WTC11 (cell line): ENCODE measurements around the gene WBP4. TPM values are rescaled to one million over a fixed set of nuclear protein-coding genes. Genes with fewer than 3 reads are reported as not detected.

ENCODE experiments used
- ATAC-seq: fragments of 200-7000 bp; cut with Tn5 transposase; 2 replicates; pipeline ENCODE4 v1.10.0; 2021; ENCODE audit warnings: mild to moderate bottlenecking, moderate library complexity
- CTCF ChIA-PET: fragments of 300-600 bp; sonication (Branson Sonifier 250); formaldehyde crosslinking; loops from one replicate; lab custom pipeline; 2021; ENCODE audit warnings: antibody characterized with exemption; lab: Charles Lee
- POLR2A ChIA-PET: fragments of 350-600 bp; sonication (Branson Sonifier 250); formaldehyde crosslinking; loops from one replicate; lab custom pipeline; 2021; ENCODE audit warnings: antibody characterized with exemption; lab: Charles Lee
- DNase-seq: peaks from one replicate; pipeline ENCODE4 v3.0.0; 2021; ENCODE audit warnings: low spot score
- H3K27ac Mint-ChIP-seq: 2 replicates; pipeline ENCODE4 v1.8.0; 2021; ENCODE audit warnings: mixed read lengths
- H3K27me3 Mint-ChIP-seq: 2 replicates; pipeline ENCODE4 v1.8.0; 2021; ENCODE audit warnings: low read depth, mild to moderate bottlenecking, moderate library complexity, mixed read lengths
- H3K36me3 Mint-ChIP-seq: 2 replicates; pipeline ENCODE4 v1.8.0; 2021; ENCODE audit warnings: mixed read lengths
- H3K4me1 Mint-ChIP-seq: 2 replicates; pipeline ENCODE4 v1.8.0; 2022; ENCODE audit warnings: mixed read lengths
- H3K4me3 Mint-ChIP-seq: 2 replicates; pipeline ENCODE4 v1.8.0; 2021; ENCODE audit warnings: mild to moderate bottlenecking, moderate library complexity, mixed read lengths
- H3K9me3 Mint-ChIP-seq: 2 replicates; pipeline ENCODE4 v1.8.0; 2021; ENCODE audit warnings: mixed read lengths
- FOXK1 ChIP-seq: sonication (generic); formaldehyde crosslinking; IDR thresholded peaks from 2 replicates; pipeline ENCODE4 v1.8.0; 2022; ENCODE audit warnings: mild to moderate bottlenecking, moderate library complexity, missing genetic modification reagents
- GABPB1 ChIP-seq: sonication (generic); formaldehyde crosslinking; IDR thresholded peaks from 2 replicates; pipeline ENCODE4 v1.8.1; 2023; ENCODE audit warnings: mild to moderate bottlenecking, missing genetic modification reagents
- JAZF1 ChIP-seq: fragments of 250-450 bp; sonication (Bioruptor Pico); IDR thresholded peaks from 2 replicates; pipeline ENCODE4 v1.9.0; 2021; ENCODE audit warnings: moderate library complexity, mild to moderate bottlenecking, inconsistent platforms
- NFATC4 ChIP-seq: fragments of 250-450 bp; sonication (Bioruptor Pico); IDR thresholded peaks from 2 replicates; pipeline ENCODE4 v1.9.0; 2021; ENCODE audit warnings: mild to moderate bottlenecking
- NR2C2 ChIP-seq: sonication (generic); formaldehyde crosslinking; IDR thresholded peaks from 2 replicates; pipeline ENCODE4 v1.8.0; 2022; ENCODE audit warnings: mild to moderate bottlenecking, missing genetic modification reagents
- RELA ChIP-seq: sonication (generic); formaldehyde crosslinking; IDR thresholded peaks from 2 replicates; pipeline ENCODE4 v1.8.1; 2022; ENCODE audit warnings: missing genetic modification reagents, mild to moderate bottlenecking, borderline replicate concordance
- RORB ChIP-seq: fragments of 250-450 bp; sonication (Bioruptor Pico); IDR thresholded peaks from 2 replicates; pipeline ENCODE4 v1.9.0; 2021; ENCODE audit warnings: mild to moderate bottlenecking
- ZBTB21 ChIP-seq: sonication (generic); formaldehyde crosslinking; IDR thresholded peaks from 2 replicates; pipeline ENCODE4 v1.8.1; 2023; ENCODE audit warnings: mild to moderate bottlenecking, missing genetic modification reagents, borderline replicate concordance
- ZNF219 ChIP-seq: sonication (generic); formaldehyde crosslinking; IDR thresholded peaks from 2 replicates; pipeline ENCODE4 v1.8.0; 2023; ENCODE audit warnings: missing genetic modification reagents, mild to moderate bottlenecking, borderline replicate concordance
- ZNF263 ChIP-seq: sonication (generic); formaldehyde crosslinking; IDR thresholded peaks from 2 replicates; pipeline ENCODE4 v1.8.1; 2022; ENCODE audit warnings: low read depth, mild to moderate bottlenecking, moderate library complexity, missing genetic modification reagents
- ZNF416 ChIP-seq: fragments of 250-450 bp; sonication (Bioruptor Pico); IDR thresholded peaks from 2 replicates; pipeline ENCODE4 v1.9.0; 2021; ENCODE audit warnings: mild to moderate bottlenecking, inconsistent platforms
- ZNF423 ChIP-seq: fragments of 250-450 bp; sonication (Bioruptor Pico); IDR thresholded peaks from 2 replicates; pipeline ENCODE4 v2.1.2; 2022; ENCODE audit warnings: mild to moderate bottlenecking, moderate library complexity
- ZNF671 ChIP-seq: fragments of 250-450 bp; sonication (Bioruptor Pico); IDR thresholded peaks from 2 replicates; pipeline ENCODE4 v1.8.0; 2021; ENCODE audit warnings: mild to moderate bottlenecking
- total RNA-seq: library from RNA; stranded (reverse); gene quantifications from 3 replicates; pipeline ENCODE4 v1.2.3, GENCODE V29; 2021
- TF ChIP-seq, protein P1 (sequence below): sonication (generic); formaldehyde crosslinking; IDR thresholded peaks from 2 replicates; pipeline ENCODE4 v1.8.1; 2023; ENCODE audit warnings: mild to moderate bottlenecking, missing genetic modification reagents, moderate library complexity
- TF ChIP-seq, protein P2 (sequence below): sonication (generic); formaldehyde crosslinking; IDR thresholded peaks from 2 replicates; pipeline ENCODE4 v1.8.1; 2023; ENCODE audit warnings: mild to moderate bottlenecking, moderate library complexity, missing genetic modification reagents
- TF ChIP-seq, protein P3 (sequence below): fragments of 250-450 bp; sonication (Bioruptor Pico); conservative IDR thresholded peaks from 2 replicates; pipeline ENCODE4 v1.9.0; 2021; ENCODE audit warnings: mild to moderate bottlenecking
- TF ChIP-seq, protein P4 (sequence below): sonication (generic); formaldehyde crosslinking; IDR thresholded peaks from 2 replicates; pipeline ENCODE4 v1.8.1; 2022; ENCODE audit warnings: low read depth, mild to moderate bottlenecking, moderate library complexity, missing genetic modification reagents, borderline replicate concordance
- TF ChIP-seq, protein P5 (sequence below): sonication (generic); formaldehyde crosslinking; IDR thresholded peaks from 2 replicates; pipeline ENCODE4 v1.8.1; 2022; ENCODE audit warnings: low read depth, missing genetic modification reagents, borderline replicate concordance
- TF ChIP-seq, protein P6 (sequence below): fragments of 250-450 bp; sonication (Bioruptor Pico); IDR thresholded peaks from 2 replicates; pipeline ENCODE4 v2.1.2; 2022; ENCODE audit warnings: mild to moderate bottlenecking, moderate library complexity
- TF ChIP-seq, protein P7 (sequence below): fragments of 200-600 bp; IDR thresholded peaks from 2 replicates; pipeline ENCODE4 v1.8.0; 2022; ENCODE audit warnings: antibody characterized with exemption
- TF ChIP-seq, protein P8 (sequence below): sonication (generic); formaldehyde crosslinking; IDR thresholded peaks from 2 replicates; pipeline ENCODE4 v1.8.1; 2022; ENCODE audit warnings: mild to moderate bottlenecking, missing genetic modification reagents, moderate library complexity, borderline replicate concordance

Gene WBP4
- total RNA-seq, 1 experiment from 2014 or later = 9.6 TPM

DNA sequence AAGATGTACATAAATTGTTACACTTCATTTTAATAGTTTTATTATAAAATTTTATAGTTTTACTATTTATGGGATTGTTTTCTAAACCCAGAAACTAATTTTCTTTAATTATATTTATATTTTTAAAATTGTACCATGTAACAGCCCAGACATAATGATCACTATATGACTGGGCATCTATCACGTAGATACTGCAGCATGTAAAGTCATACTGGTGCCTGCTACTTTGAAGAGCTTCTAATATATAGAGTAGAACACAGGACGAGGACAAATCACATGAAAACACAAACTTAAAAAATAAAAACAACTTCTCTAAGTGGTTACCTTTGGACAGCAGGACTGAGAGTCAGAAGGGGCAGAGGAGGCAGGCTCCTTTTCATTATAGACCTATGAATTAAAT lies 47.5 kb upstream of the WBP4 start:
- ATAC-seq = no peak
- DNase-seq = no peak
- ChIA-PET POLR2A (no interaction called here), CTCF (interaction anchor here (1.1 to 1.2 kb wide), 2 partner anchors 16 to 41 kb away, joined by 4 to 5 read pairs; no protein-coding TSS in a partner anchor)
- no peaks in the 10 kb centered on the region for H3K36me3 Mint-ChIP-seq
- H3K27ac Mint-ChIP-seq = no peak overlapping the region
- no peaks in the 10 kb centered on the region for H3K27me3 Mint-ChIP-seq
- no peak overlapping the region for H3K4me3 Mint-ChIP-seq
- TF ChIP-seq, protein P1, sequence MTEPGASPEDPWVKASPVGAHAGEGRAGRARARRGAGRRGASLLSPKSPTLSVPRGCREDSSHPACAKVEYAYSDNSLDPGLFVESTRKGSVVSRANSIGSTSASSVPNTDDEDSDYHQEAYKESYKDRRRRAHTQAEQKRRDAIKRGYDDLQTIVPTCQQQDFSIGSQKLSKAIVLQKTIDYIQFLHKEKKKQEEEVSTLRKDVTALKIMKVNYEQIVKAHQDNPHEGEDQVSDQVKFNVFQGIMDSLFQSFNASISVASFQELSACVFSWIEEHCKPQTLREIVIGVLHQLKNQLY (CRISPR knock-in tag) = no peak
- TF ChIP-seq, protein P2, sequence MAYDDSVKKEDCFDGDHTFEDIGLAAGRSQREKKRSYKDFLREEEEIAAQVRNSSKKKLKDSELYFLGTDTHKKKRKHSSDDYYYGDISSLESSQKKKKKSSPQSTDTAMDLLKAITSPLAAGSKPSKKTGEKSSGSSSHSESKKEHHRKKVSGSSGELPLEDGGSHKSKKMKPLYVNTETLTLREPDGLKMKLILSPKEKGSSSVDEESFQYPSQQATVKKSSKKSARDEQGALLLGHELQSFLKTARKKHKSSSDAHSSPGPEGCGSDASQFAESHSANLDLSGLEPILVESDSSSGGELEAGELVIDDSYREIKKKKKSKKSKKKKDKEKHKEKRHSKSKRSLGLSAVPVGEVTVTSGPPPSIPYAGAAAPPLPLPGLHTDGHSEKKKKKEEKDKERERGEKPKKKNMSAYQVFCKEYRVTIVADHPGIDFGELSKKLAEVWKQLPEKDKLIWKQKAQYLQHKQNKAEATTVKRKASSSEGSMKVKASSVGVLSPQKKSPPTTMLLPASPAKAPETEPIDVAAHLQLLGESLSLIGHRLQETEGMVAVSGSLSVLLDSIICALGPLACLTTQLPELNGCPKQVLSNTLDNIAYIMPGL = no peak
- TF ChIP-seq GABPB1 (CRISPR knock-in tag) (no peak), RELA (no peak), ZNF416 (no peak), RORB (CRISPR knock-in tag) (no peak), NFATC4 (CRISPR knock-in tag) (no peak), JAZF1 (CRISPR knock-in tag) (no peak)
- TF ChIP-seq, protein P3, sequence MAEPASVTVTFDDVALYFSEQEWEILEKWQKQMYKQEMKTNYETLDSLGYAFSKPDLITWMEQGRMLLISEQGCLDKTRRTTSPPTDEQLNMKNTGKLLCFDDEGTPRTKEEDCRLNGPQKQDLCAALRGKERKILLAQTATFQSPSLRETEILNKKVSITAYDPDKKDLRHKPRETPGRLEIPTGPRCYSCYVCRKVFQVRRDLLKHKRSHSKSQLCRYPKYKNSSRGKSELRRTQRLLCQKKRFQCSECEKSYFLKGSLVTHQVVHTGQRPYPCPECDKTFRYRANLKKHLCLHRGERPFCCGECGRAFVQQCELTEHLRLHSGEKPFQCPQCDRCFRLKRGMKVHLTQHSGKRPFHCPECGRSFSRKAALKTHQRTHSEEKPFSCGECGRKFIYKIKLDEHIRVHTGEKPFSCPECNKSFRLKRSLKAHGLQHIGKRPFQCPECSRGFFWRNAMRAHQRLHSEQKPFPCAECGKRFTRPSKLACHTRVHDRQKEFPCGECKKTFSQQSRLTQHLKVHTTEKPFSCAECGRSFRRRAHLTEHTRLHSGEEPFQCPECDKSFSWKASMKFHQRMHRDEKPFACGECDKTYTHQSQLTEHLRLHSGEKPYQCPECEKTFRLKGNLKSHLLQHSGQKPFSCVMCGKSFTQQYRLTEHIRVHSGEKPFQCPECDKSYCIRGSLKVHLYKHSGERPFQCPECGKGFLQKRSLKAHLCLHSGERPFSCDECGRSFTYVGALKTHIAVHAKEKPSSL (CRISPR knock-in tag) = no peak
- no peaks in the 10 kb centered on the region for H3K9me3 Mint-ChIP-seq
- peaks cover 41% of the 10 kb centered on the region for H3K4me1 Mint-ChIP-seq

DNA sequence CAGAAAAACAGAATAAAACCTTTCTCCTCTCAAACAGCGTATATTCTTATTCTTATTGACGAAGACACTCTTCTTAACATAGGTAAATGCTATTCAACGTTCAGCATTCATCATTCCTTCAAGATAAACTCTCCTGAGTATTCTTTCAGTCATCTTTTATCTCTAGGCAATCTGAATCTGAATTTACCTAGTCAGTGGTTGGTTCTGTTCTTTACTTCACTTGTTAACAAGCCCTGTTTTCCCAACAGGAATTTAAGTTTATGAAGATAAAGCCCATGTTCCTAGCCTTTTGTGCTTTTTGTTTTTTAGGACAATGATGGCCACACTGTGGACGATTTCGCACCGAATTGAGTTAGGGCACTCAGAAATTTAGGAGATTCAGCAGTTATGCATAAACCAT lies 45.4 kb upstream of the WBP4 start:
- DNase-seq = no peak
- H3K4me1 Mint-ChIP-seq = peaks cover 50% of the 10 kb centered on the region
- no peaks in the 10 kb centered on the region for H3K27me3 Mint-ChIP-seq
- ATAC-seq = no peak
- ChIA-PET CTCF (no interaction called here), POLR2A (no interaction called here)
- H3K27ac Mint-ChIP-seq = peak overlapping the region; percentile 75
- no peak overlapping the region for H3K4me3 Mint-ChIP-seq
- H3K9me3 Mint-ChIP-seq = no peaks in the 10 kb centered on the region
- no peaks in the 10 kb centered on the region for H3K36me3 Mint-ChIP-seq
- TF ChIP-seq NR2C2 (CRISPR knock-in tag) (no peak), ZNF423 (CRISPR knock-in tag) (no peak), FOXK1 (CRISPR knock-in tag) (no peak), ZNF671 (CRISPR knock-in tag) (no peak), RORB (CRISPR knock-in tag) (no peak), ZNF219 (CRISPR knock-in tag) (no peak), ZNF263 (CRISPR knock-in tag) (no peak), ZBTB21 (CRISPR knock-in tag) (no peak)
- TF ChIP-seq, protein P4, sequence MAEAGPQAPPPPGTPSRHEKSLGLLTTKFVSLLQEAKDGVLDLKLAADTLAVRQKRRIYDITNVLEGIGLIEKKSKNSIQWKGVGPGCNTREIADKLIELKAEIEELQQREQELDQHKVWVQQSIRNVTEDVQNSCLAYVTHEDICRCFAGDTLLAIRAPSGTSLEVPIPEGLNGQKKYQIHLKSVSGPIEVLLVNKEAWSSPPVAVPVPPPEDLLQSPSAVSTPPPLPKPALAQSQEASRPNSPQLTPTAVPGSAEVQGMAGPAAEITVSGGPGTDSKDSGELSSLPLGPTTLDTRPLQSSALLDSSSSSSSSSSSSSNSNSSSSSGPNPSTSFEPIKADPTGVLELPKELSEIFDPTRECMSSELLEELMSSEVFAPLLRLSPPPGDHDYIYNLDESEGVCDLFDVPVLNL (CRISPR knock-in tag) = no peak
- TF ChIP-seq, protein P1 (CRISPR knock-in tag) = no peak
- TF ChIP-seq, protein P5, sequence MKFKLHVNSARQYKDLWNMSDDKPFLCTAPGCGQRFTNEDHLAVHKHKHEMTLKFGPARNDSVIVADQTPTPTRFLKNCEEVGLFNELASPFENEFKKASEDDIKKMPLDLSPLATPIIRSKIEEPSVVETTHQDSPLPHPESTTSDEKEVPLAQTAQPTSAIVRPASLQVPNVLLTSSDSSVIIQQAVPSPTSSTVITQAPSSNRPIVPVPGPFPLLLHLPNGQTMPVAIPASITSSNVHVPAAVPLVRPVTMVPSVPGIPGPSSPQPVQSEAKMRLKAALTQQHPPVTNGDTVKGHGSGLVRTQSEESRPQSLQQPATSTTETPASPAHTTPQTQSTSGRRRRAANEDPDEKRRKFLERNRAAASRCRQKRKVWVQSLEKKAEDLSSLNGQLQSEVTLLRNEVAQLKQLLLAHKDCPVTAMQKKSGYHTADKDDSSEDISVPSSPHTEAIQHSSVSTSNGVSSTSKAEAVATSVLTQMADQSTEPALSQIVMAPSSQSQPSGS = no peak
- TF ChIP-seq, protein P6, sequence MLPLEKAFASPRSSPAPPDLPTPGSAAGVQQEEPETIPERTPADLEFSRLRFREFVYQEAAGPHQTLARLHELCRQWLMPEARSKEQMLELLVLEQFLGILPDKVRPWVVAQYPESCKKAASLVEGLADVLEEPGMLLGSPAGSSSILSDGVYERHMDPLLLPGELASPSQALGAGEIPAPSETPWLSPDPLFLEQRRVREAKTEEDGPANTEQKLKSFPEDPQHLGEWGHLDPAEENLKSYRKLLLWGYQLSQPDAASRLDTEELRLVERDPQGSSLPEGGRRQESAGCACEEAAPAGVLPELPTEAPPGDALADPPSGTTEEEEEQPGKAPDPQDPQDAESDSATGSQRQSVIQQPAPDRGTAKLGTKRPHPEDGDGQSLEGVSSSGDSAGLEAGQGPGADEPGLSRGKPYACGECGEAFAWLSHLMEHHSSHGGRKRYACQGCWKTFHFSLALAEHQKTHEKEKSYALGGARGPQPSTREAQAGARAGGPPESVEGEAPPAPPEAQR (CRISPR knock-in tag) = no peak
- TF ChIP-seq, protein P7, sequence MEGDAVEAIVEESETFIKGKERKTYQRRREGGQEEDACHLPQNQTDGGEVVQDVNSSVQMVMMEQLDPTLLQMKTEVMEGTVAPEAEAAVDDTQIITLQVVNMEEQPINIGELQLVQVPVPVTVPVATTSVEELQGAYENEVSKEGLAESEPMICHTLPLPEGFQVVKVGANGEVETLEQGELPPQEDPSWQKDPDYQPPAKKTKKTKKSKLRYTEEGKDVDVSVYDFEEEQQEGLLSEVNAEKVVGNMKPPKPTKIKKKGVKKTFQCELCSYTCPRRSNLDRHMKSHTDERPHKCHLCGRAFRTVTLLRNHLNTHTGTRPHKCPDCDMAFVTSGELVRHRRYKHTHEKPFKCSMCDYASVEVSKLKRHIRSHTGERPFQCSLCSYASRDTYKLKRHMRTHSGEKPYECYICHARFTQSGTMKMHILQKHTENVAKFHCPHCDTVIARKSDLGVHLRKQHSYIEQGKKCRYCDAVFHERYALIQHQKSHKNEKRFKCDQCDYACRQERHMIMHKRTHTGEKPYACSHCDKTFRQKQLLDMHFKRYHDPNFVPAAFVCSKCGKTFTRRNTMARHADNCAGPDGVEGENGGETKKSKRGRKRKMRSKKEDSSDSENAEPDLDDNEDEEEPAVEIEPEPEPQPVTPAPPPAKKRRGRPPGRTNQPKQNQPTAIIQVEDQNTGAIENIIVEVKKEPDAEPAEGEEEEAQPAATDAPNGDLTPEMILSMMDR = no peak
- TF ChIP-seq, protein P8, sequence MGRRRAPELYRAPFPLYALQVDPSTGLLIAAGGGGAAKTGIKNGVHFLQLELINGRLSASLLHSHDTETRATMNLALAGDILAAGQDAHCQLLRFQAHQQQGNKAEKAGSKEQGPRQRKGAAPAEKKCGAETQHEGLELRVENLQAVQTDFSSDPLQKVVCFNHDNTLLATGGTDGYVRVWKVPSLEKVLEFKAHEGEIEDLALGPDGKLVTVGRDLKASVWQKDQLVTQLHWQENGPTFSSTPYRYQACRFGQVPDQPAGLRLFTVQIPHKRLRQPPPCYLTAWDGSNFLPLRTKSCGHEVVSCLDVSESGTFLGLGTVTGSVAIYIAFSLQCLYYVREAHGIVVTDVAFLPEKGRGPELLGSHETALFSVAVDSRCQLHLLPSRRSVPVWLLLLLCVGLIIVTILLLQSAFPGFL (CRISPR knock-in tag) = no peak
